Loucy (cell line): ENCODE measurements around the gene TXNRD2.

Experiments
- H2AFZ ChIP-seq: fragments of 200-600 bp; sonication (generic); 2 replicates; pipeline ENCODE4 v1.6.0; 2016; ENCODE audit warnings: antibody characterized with exemption, mild to moderate bottlenecking, low read length, moderate library complexity
- H3F3A ChIP-seq: fragments of 200-600 bp; 2 replicates; pipeline ENCODE4 v1.6.0; 2016; ENCODE audit warnings: antibody characterized with exemption, low read depth, mild to moderate bottlenecking
- H3K27me3 ChIP-seq: fragments of 200-600 bp; sonication (generic); 2 replicates; pipeline ENCODE4 v1.6.1; 2014; ENCODE audit warnings: low read length, mild to moderate bottlenecking; ENCODE audit not compliant: insufficient read depth, poor library complexity, severe bottlenecking
- H3K36me3 ChIP-seq: fragments of 200-600 bp; sonication (generic); 2 replicates; pipeline ENCODE4 v1.6.1; 2016; ENCODE audit warnings: low read length; ENCODE audit not compliant: insufficient read depth
- H3K4me1 ChIP-seq: fragments of 200-600 bp; sonication (generic); 2 replicates; pipeline ENCODE4 v1.5.1; 2014; ENCODE audit warnings: low read length, mild to moderate bottlenecking; ENCODE audit not compliant: insufficient read depth, poor library complexity, severe bottlenecking
- H3K4me2 ChIP-seq: fragments of 200-600 bp; sonication (generic); 2 replicates; pipeline ENCODE4 v1.6.0; 2014; ENCODE audit warnings: antibody characterized with exemption, low read length, low read depth, mild to moderate bottlenecking; ENCODE audit not compliant: poor library complexity, severe bottlenecking
- H3K4me3 ChIP-seq: fragments of 200-600 bp; sonication (generic); 2 replicates; pipeline ENCODE4 v1.5.1; 2014; ENCODE audit warnings: low read length, mild to moderate bottlenecking, mixed read lengths; ENCODE audit not compliant: poor library complexity, severe bottlenecking
- H3K79me2 ChIP-seq: fragments of 200-600 bp; sonication (generic); 2 replicates; pipeline ENCODE4 v1.6.1; 2014; ENCODE audit warnings: low read length; ENCODE audit not compliant: insufficient read depth
- H3K9ac ChIP-seq: fragments of 200-600 bp; sonication (generic); 2 replicates; pipeline ENCODE4 v1.6.0; 2014; ENCODE audit warnings: mild to moderate bottlenecking, low read depth, low read length, moderate library complexity; ENCODE audit not compliant: poor library complexity, severe bottlenecking
- H3K9me2 ChIP-seq: fragments of 200-600 bp; sonication (generic); replicated peaks from 2 replicates; pipeline ENCODE4 v1.6.1; 2016; ENCODE audit warnings: low read depth, low read length, mixed read lengths
- H3K9me3 ChIP-seq: fragments of 200-600 bp; sonication (generic); 2 replicates; pipeline ENCODE4 v1.6.1; 2014; ENCODE audit warnings: mild to moderate bottlenecking, antibody characterized with exemption, low read length, low read depth; ENCODE audit not compliant: insufficient read depth
- H4K20me1 ChIP-seq: fragments of 200-600 bp; sonication (generic); 2 replicates; pipeline ENCODE4 v1.6.0; 2014; ENCODE audit warnings: antibody characterized with exemption, low read length, mild to moderate bottlenecking; ENCODE audit not compliant: insufficient read depth, poor library complexity, severe bottlenecking
- CTCF ChIP-seq: fragments of 200-600 bp; sonication (generic); conservative IDR thresholded peaks from 2 replicates; pipeline ENCODE4 v1.5.1; 2014; ENCODE audit warnings: mild to moderate bottlenecking, antibody characterized with exemption, low read length
- EZH2phosphoT487 ChIP-seq: fragments of 200-600 bp; IDR thresholded peaks from 2 replicates; pipeline ENCODE4 v1.6.1; 2018; ENCODE audit warnings: antibody characterized with exemption, mild to moderate bottlenecking, moderate library complexity, borderline replicate concordance

TXNRD2 gene

GRCh38 chr22:19879643-19879991 is 62.0 kb downstream of the TXNRD2 start:
- no peak overlapping the region for H3K9ac ChIP-seq
- no peaks in the 10 kb centered on the region for H3K79me2 ChIP-seq
- H4K20me1 ChIP-seq = no peaks in the 10 kb centered on the region
- H3K36me3 ChIP-seq = no peaks in the 10 kb centered on the region
- no peaks in the 10 kb centered on the region for H3K9me2 ChIP-seq
- H3K27me3 ChIP-seq = no peaks in the 10 kb centered on the region
- H3K4me2 ChIP-seq = no peak overlapping the region
- TF ChIP-seq CTCF (no peak), EZH2phosphoT487 (no peak)
- H3K4me1 ChIP-seq = peaks cover 4% of the 10 kb centered on the region
- no peaks in the 10 kb centered on the region for H3F3A ChIP-seq
- H3K4me3 ChIP-seq = no peak overlapping the region
- no peak overlapping the region for H2AFZ ChIP-seq
- H3K9me3 ChIP-seq = no peaks in the 10 kb centered on the region

GRCh38 chr22:19879246-19879570 is 62.4 kb downstream of the TXNRD2 start:
- H3K36me3 ChIP-seq = no peaks in the 10 kb centered on the region
- H3K4me2 ChIP-seq = no peak overlapping the region
- no peaks in the 10 kb centered on the region for H3K27me3 ChIP-seq
- H3K4me3 ChIP-seq = no peak overlapping the region
- peaks cover 4% of the 10 kb centered on the region for H3K4me1 ChIP-seq
- no peaks in the 10 kb centered on the region for H3K79me2 ChIP-seq
- no peaks in the 10 kb centered on the region for H3K9me3 ChIP-seq
- no peak for TF ChIP-seq CTCF
- TF ChIP-seq EZH2phosphoT487 = no peak
- no peaks in the 10 kb centered on the region for H3F3A ChIP-seq
- no peaks in the 10 kb centered on the region for H3K9me2 ChIP-seq
- H3K9ac ChIP-seq = no peak overlapping the region
- no peaks in the 10 kb centered on the region for H4K20me1 ChIP-seq
- no peak overlapping the region for H2AFZ ChIP-seq

GRCh38 chr22:19878461-19879245 is 63.0 kb downstream of the TXNRD2 start:
- H3K36me3 ChIP-seq = no peaks in the 10 kb centered on the region
- H3K9me3 ChIP-seq = no peaks in the 10 kb centered on the region
- no peaks in the 10 kb centered on the region for H3K79me2 ChIP-seq
- H3F3A ChIP-seq = no peaks in the 10 kb centered on the region
- no peak overlapping the region for H3K4me3 ChIP-seq
- no peak overlapping the region for H3K4me2 ChIP-seq
- H2AFZ ChIP-seq = no peak overlapping the region
- no peaks in the 10 kb centered on the region for H3K9me2 ChIP-seq
- peaks cover 4% of the 10 kb centered on the region for H3K4me1 ChIP-seq
- H4K20me1 ChIP-seq = no peaks in the 10 kb centered on the region
- TF ChIP-seq CTCF (no peak), EZH2phosphoT487 (no peak)
- H3K9ac ChIP-seq = no peak overlapping the region
- H3K27me3 ChIP-seq = no peaks in the 10 kb centered on the region
